ENCODE data around the gene SFXN1.
A peak's percentile ranks its signal among the peaks of the same experiment; 100 is the strongest.

SFXN1 gene

DNA sequence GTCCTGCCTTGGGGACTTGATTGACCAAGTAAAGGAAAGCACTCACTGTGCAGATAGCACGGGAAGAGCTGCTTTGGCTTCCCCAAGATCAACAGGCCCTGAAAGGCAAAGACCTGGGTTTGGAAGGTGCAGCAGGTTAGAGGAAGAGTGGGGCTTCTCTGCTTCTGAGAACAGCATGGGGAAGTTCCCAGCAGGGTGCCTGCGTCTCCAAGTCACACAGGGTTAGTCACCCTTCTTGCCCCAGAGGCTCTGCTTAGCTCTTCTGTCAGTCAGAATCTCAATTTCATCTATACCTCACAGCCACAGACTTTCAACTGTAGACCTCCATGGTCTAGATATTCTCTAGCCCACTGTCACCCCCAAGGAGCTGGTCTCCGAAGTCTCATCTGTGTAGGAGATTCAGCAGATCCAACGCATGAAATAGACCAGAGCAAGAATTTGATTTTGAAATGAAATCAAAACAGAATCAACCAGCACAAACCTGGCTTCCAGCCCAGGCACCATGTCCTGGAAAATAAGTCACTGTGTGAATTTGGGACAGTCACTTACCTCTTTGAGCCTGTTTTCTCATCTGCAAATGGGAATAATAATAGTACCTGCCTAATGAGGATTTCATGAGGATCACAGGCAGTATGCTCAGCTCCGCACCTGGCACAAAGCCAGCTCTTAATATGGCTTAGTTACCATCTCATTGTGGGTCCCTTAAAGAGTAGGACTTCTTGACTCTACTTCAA, 64.0 kb downstream of the SFXN1 start:
- DNase-seq: peak; percentile 37 to 48

- DNase-seq: no peak
These were observed 64.5 kb downstream of the SFXN1 start for GRCh38 chr5:175542966-175543235.

DNA sequence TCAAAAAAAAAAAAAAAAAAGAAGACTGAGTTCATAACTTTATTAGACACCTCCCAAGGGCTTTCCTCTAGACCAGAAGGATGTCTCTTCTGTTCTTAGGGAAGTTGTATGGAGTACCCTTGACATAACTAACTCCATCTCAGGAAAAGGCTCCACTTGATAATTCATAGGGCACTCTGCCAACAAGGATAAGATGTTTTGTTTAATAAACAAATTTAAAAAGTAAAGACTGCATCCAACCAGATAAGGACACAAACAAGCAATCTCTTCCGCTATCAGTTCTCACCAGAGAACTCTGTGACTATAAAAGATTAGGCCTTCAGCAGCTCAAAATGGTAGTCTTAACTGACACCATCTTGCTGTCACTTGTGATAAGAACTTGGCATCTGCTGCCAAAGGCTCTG, 65.8 kb downstream of the SFXN1 start:
- no peak for DNase-seq

- no peak for DNase-seq
These were observed 66.2 kb downstream of the SFXN1 start for GRCh38 chr5:175544586-175544985.

GRCh38 chr5:175547842-175548241, 69.5 kb downstream of the SFXN1 start:
- DNase-seq: no peak

- no peak for DNase-seq
These were observed 70.4 kb downstream of the SFXN1 start for GRCh38 chr5:175548626-175549311.

- DNase-seq: no peak
These were observed 71.9 kb downstream of the SFXN1 start for GRCh38 chr5:175550055-175550805.

DNA sequence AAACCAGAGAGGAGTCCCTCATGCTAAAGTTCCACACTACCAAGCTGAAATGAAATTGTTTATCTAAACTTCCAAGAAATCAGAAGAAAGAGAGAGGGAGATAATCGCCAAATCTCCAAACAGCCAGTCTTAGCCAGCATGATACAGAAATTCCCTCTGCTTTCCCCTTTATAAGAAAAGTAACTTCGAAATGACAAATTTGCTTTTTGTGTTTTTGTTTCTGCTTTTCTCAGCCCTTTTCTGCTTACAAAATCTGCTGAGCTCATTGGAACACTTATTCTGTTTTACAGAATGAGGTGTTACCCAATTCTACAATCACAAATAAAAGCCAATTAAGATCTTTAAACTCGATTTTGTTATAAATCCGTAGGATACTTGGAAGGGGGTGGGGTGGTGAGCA, 72.9 kb downstream of the SFXN1 start:
- no peak for DNase-seq

DNA sequence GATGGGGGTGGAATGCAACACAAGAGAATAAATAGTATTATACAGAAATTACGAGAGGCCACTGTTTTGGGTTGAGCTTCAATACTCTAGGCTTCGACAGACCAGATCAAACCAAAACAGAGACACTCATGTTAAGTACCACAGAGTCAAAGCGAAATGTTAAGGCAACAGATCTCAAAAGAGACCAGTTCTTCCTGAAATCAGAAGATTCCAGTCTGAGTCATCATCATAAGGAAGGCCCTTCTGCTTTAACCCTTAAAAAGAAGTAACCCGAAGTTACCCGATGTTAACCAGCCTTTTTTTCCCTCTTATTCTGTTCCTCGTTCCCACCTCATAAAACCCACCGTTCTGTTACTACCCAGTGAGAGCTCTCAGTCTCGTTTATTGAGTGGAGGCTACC, 75.9 kb downstream of the SFXN1 start:
- DNase-seq: no peak

DNA sequence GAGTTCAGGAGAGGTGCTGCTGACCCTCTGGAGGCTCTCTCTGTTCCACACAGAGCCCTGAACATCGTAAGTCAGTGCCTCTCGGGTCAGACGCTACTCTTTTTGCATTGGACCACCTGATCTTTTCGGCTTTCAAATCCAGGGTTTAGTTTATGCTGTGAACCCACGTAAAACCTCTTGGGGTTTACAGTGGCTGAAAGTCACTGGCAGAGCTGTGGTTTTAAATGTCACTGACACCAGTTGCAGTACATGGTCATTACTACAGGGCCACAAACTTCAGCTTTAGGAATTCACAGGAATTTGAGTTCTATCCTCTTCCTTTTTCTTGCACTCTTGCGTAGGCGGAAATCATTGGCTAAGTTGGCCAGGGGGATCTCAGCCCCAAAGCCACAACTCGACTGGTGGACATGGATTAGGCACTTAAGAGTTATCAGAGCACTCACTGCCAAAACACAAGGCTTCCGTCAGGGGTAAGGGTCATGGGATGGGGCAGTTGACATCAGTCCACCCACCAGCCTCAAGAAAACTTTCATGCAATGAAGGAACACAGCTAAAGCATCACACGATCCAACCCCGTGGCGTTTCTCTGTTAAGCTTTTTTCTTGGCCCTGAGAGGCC, 76.9 kb downstream of the SFXN1 start:
- DNase-seq: no peak

GRCh38 chr5:175556794-175557193, 78.4 kb downstream of the SFXN1 start:
- no peak for DNase-seq

DNA sequence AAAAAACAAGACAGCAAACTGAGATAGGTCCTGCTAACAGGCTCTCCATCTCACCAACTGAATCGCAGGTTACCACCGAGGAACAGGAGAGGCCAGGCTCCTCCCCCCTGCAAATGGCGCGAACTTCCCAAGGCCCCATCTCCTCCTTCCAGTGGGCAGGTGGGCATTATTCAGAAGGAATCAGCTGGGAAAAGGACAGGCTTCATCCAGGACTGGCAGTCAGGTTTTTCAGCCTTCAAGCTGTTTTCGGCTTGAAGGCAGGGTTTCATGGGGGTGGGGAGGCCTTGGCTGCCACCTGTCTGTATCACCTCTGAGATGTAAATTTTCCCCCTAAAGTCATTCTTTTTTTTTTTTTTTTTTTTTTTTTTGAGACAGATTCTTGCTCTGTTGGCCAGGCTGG, 79.4 kb downstream of the SFXN1 start:
- no peak for DNase-seq

GRCh38 chr5:175558801-175559480, 80.6 kb downstream of the SFXN1 start:
- DNase-seq: no peak

- no peak for DNase-seq
These were observed 81.7 kb downstream of the SFXN1 start for GRCh38 chr5:175560011-175560410.

DNA sequence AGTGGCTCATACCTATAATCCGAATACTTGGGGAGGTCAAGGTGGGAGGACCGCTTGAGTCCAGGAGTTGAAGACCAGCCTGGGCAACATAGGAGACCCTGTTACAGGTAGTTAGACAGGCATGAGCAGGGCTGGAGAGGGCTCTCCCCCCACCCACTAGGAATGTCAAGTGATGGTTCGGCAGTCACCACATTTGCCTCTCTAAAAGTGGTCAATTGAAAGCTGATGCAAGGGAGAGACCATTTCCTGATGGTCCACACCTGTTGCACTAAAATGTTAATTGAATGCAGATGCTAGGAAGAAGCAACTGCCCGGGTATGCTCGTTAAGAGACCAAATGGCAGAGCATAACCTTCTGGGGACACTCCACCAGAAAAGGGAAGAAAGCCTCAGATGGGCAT, 82.7 kb downstream of the SFXN1 start:
- DNase-seq: no peak

DNA sequence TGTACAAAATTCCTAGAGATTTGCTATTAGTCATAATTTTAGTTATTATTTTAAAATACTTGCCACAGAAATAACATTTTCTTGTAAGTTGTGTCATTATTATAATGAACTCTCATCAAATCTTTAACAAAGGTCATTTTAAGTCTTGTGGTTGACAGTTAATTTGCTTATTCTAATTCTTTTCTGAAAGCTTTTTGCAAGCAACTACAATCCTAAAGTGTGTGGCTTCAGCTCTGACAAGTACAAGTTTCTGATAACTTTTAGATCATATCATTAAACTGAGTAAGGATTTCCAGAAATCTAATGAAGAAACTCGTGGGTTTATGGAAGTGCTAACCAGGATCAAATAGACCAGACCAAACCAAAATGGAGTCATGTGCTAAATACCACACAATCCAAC, 86.4 kb downstream of the SFXN1 start:
- no peak for DNase-seq

GRCh38 chr5:175566697-175567096, 88.3 kb downstream of the SFXN1 start:
- no peak for DNase-seq

DNA sequence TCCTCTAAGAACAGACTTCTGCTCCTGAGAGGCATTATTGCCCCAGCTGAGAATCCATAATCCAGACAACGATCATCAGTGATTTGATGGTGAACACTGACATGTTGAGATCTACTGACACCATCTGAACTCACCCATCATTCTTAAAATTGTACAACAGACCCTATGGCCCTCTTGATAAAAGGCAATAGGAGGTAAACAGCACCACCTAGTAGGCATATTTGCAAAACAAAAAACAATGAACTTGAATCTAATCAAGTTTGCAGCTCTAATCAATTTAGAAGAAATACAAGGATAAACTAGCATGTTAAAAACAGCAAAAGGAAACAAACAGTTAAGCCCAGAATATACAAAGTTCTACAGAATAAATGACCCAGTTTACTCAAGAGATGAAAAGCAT, 89.6 kb downstream of the SFXN1 start:
- no peak for DNase-seq

- no peak for DNase-seq
These were observed 91.3 kb downstream of the SFXN1 start for GRCh38 chr5:175569701-175570100.

- DNase-seq: no peak
These were observed 94.5 kb downstream of the SFXN1 start for GRCh38 chr5:175572886-175573285.

DNA sequence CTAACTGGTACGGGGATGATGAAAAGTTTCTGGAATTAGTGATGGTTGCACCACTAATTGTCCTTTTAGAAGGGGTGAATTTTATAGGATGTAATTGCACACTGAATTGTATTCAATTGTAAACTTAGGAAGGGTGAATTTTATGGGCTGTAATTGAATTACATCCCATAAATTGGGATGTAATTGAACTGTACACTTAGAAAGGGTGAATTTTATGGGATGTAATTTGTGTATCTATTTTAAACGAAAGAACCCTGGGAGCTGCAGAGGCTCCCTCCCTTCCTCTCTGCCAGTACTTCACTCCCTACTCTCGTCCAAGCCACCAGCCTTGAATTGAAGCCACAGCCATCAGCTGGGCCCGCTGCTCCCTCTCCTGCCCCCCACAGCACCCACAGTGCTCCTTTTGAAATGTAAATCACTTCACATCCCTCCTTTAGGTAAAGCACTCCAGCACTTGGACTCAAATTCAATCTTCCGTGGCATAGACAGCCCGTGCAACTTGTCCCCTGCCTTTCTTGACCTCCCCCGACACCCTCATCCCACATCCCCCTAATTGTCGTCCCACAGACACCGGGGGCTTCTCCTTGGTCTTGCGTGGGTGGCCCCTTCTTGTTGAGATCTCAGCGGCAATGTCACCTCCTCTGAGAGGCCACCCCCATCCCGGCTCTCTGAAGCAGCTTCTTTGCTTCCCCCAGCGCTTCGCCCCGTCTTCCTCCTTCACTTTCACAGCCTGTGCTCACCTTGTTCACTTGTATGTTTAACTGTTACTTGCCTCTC, 95.3 kb downstream of the SFXN1 start:
- no peak for DNase-seq

GRCh38 chr5:175575301-175575700, 96.9 kb downstream of the SFXN1 start:
- DNase-seq: no peak

Measured in activated CD4-positive, alpha-beta T cell treated with anti-CD3 and anti-CD28 coated beads, Interleukin-2, amount 50 U/mL, for 48 hours (primary cell).